ENCODE measurements around the gene CNTROB.

CNTROB gene

GRCh38 chr17:7972131-7972785 lies 40.3 kb downstream of the CNTROB start:
- no peak for TF ChIP-seq GATA2 (IDR thresholded peaks at IDR 0.05; ENCODE audit: low read depth, low read length)

- TF ChIP-seq GATA3 (IDR thresholded peaks at IDR 0.05; ENCODE audit: low read depth, low read length): no peak
- no peak for TF ChIP-seq GATA2 (IDR thresholded peaks at IDR 0.05; ENCODE audit: low read depth, low read length)
Measured at GRCh38 chr17:7974638-7975131, 42.7 kb downstream of the CNTROB start.

- TF ChIP-seq GATA3 (IDR thresholded peaks at IDR 0.05; ENCODE audit: low read depth, low read length): no peak
- TF ChIP-seq GATA2 (IDR thresholded peaks at IDR 0.05; ENCODE audit: low read depth, low read length): no peak
Measured at GRCh38 chr17:7977039-7977438, 45.0 kb downstream of the CNTROB start.

GRCh38 chr17:7977805-7978204 lies 45.8 kb downstream of the CNTROB start:
- TF ChIP-seq GATA2 (IDR thresholded peaks at IDR 0.05; ENCODE audit: low read depth, low read length) (no peak), GATA3 (IDR thresholded peaks at IDR 0.05; ENCODE audit: low read depth, low read length) (no peak)

- TF ChIP-seq GATA3 (IDR thresholded peaks at IDR 0.05; ENCODE audit: low read depth, low read length): no peak
- TF ChIP-seq GATA2 (IDR thresholded peaks at IDR 0.05; ENCODE audit: low read depth, low read length): 0 out of 2 replicates have a peak, but pooled peaks have one; percentile 18
Measured at GRCh38 chr17:7982173-7982572, 50.2 kb downstream of the CNTROB start.

GRCh38 chr17:7982666-7983065 lies 50.7 kb downstream of the CNTROB start:
- TF ChIP-seq GATA2 (IDR thresholded peaks at IDR 0.05; ENCODE audit: low read depth, low read length): no peak
- TF ChIP-seq GATA3 (IDR thresholded peaks at IDR 0.05; ENCODE audit: low read depth, low read length): no peak

GRCh38 chr17:7984904-7985303 lies 52.9 kb downstream of the CNTROB start:
- TF ChIP-seq GATA3 (IDR thresholded peaks at IDR 0.05; ENCODE audit: low read depth, low read length): no peak
- no peak for TF ChIP-seq GATA2 (IDR thresholded peaks at IDR 0.05; ENCODE audit: low read depth, low read length)

GRCh38 chr17:7987112-7987893 lies 55.3 kb downstream of the CNTROB start:
- TF ChIP-seq GATA3 (IDR thresholded peaks at IDR 0.05; ENCODE audit: low read depth, low read length) (no peak), GATA2 (IDR thresholded peaks at IDR 0.05; ENCODE audit: low read depth, low read length) (no peak)

GRCh38 chr17:7988750-7989178 lies 56.8 kb downstream of the CNTROB start:
- no peak for TF ChIP-seq GATA3 (IDR thresholded peaks at IDR 0.05; ENCODE audit: low read depth, low read length)
- no peak for TF ChIP-seq GATA2 (IDR thresholded peaks at IDR 0.05; ENCODE audit: low read depth, low read length)

GRCh38 chr17:7989781-7990655 lies 58.0 kb downstream of the CNTROB start:
- TF ChIP-seq GATA3 (IDR thresholded peaks at IDR 0.05; ENCODE audit: low read depth, low read length) (no peak), GATA2 (IDR thresholded peaks at IDR 0.05; ENCODE audit: low read depth, low read length) (no peak)

GRCh38 chr17:7992516-7992915 lies 60.5 kb downstream of the CNTROB start:
- TF ChIP-seq GATA2 (IDR thresholded peaks at IDR 0.05; ENCODE audit: low read depth, low read length): no peak
- no peak for TF ChIP-seq GATA3 (IDR thresholded peaks at IDR 0.05; ENCODE audit: low read depth, low read length)

GRCh38 chr17:7992924-7993323 lies 60.9 kb downstream of the CNTROB start:
- TF ChIP-seq GATA3 (IDR thresholded peaks at IDR 0.05; ENCODE audit: low read depth, low read length): no peak
- no peak for TF ChIP-seq GATA2 (IDR thresholded peaks at IDR 0.05; ENCODE audit: low read depth, low read length)

- TF ChIP-seq GATA3 (IDR thresholded peaks at IDR 0.05; ENCODE audit: low read depth, low read length): no peak
- no peak for TF ChIP-seq GATA2 (IDR thresholded peaks at IDR 0.05; ENCODE audit: low read depth, low read length)
Measured at GRCh38 chr17:7993972-7994589, 62.1 kb downstream of the CNTROB start.

- TF ChIP-seq GATA2 (IDR thresholded peaks at IDR 0.05; ENCODE audit: low read depth, low read length): no peak
- TF ChIP-seq GATA3 (IDR thresholded peaks at IDR 0.05; ENCODE audit: low read depth, low read length): no peak
Measured at GRCh38 chr17:7995724-7996123, 63.7 kb downstream of the CNTROB start.

Data from SH-SY5Y (cell line).